ENCODE data around the gene CCNL2.
"Not testable (repeated sequence)": the region's sequence is repeated elsewhere in the genome, so short reads cannot be mapped to it uniquely, and the experiment has no call there.

Gene CCNL2

GRCh38 chr1:1399187-1399871, at the start of gene CCNL2:
Gene CCNL2 (minus strand): TSS chr1:1399335. CDS start chr1:1399306, 29 bp downstream.
- FAIRE-seq, result no peak

GRCh38 chr1:1446631-1447030, 47.5 kb upstream of the CCNL2 start:
- not testable (repeated sequence) for FAIRE-seq

GRCh38 chr1:1442069-1442770, 43.1 kb upstream of the CCNL2 start:
- no peak for FAIRE-seq

- no peak for FAIRE-seq
Observed at GRCh38 chr1:1441002-1441888, 42.1 kb upstream of the CCNL2 start.

- no peak for FAIRE-seq
Observed at GRCh38 chr1:1440262-1441001, 41.3 kb upstream of the CCNL2 start.

DNA sequence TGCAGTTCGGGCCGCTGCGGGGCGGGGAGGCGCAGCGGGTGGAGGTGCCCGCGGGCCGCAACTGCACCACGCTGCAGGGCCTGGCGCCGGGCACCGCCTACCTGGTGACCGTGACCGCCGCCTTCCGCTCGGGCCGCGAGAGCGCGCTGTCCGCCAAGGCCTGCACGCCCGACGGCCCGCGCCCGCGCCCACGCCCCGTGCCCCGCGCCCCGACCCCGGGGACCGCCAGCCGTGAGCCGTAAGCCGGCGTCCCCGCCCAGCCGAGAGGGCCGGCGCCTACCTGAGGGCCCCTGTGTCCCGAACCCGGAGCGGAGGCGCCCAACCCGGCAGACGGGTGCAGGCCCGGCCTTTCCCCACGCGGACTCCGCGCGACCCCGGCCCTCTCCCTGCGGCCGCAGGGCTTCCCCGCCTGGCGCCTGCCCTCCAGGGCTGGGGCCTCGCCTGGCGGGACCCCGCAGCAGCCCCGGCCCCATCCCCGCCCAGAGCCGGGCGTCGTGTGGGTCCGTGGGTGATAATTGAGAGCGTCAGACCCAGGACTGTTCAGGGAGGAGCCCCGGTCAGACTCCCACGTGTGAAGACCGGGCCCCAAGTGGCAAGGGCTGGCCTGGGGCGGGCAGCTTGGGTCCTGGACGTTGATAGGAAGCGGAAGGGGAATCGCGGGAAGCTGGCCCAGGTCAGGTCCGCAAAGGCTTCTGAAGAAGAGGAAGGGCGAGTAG, 40.6 kb upstream of the CCNL2 start:
- no peak for FAIRE-seq

DNA sequence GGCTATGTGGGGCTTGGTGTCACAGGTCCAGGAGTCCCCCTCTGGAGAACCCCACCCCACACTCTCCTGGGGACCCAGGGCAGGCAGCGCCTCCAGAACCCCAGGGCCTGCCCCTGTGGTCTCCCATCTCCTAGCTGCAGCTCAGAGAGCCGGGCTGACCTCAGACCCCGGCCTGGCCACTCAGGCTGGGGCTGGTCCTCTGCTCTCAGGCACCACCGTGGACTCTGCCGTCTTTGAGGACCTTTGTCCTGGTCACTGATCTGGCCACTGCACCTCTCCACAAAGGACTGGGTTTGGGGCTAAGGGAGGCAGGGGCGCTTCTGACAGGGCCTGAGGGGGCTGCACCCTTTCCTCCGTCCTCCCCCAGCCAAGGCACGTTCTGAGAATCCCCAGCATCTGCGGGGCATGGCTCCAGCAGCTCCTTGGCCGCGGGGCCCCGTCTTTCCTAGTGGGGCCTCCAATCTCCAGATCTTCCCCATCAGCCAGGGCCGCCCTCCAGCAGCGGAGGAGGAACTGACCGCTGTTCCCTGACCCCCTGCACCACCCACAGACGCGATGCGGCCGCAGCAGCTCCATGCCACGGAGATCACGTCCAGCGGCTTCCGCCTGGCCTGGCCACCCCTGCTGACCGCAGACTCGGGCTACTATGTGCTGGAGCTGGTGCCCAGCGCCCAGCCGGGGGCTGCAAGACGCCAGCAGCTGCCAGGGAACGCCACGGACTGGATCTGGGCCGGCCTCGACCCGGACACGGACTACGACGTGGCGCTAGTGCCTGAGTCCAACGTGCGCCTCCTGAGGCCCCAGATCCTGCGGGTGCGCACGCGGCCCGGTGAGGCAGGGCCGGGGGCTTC, 39.6 kb upstream of the CCNL2 start:
- FAIRE-seq, result no peak

- FAIRE-seq, result no peak
Observed at GRCh38 chr1:1437904-1438376, 38.8 kb upstream of the CCNL2 start.

- FAIRE-seq, result no peak
Observed at GRCh38 chr1:1437033-1437903, 38.1 kb upstream of the CCNL2 start.

GRCh38 chr1:1436630-1437032, 37.5 kb upstream of the CCNL2 start:
- FAIRE-seq, result no peak

- no peak for FAIRE-seq
Observed at GRCh38 chr1:1435911-1436629, 36.9 kb upstream of the CCNL2 start.

- no peak for FAIRE-seq
Observed at GRCh38 chr1:1435106-1435903, 36.2 kb upstream of the CCNL2 start, which contains the start of gene VWA1. Gene VWA1 (plus strand): TSS chr1:1435690. CDS start chr1:1435749, 59 bp downstream.

GRCh38 chr1:1434824-1435105, 35.6 kb upstream of the CCNL2 start:
- FAIRE-seq, result no peak

- no peak for FAIRE-seq
Observed at GRCh38 chr1:1434131-1434823, 35.1 kb upstream of the CCNL2 start.

DNA sequence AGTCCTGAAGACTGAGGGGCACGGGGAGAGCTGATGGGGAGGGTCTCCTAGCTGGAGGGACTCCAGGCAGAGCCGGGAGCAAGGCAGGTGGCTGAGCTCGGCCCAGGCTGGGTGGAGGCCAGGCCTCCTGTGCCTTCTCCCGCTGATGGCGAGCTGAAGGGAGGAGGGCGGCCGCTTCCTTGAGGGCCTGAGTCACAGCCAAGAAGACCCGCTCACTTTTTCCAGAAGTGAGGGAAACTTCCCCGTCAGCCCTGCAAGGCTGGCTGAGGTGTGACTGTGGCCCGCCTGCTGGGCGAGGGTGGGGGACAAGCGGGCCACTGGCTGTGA, 34.6 kb upstream of the CCNL2 start:
- no peak for FAIRE-seq

DNA sequence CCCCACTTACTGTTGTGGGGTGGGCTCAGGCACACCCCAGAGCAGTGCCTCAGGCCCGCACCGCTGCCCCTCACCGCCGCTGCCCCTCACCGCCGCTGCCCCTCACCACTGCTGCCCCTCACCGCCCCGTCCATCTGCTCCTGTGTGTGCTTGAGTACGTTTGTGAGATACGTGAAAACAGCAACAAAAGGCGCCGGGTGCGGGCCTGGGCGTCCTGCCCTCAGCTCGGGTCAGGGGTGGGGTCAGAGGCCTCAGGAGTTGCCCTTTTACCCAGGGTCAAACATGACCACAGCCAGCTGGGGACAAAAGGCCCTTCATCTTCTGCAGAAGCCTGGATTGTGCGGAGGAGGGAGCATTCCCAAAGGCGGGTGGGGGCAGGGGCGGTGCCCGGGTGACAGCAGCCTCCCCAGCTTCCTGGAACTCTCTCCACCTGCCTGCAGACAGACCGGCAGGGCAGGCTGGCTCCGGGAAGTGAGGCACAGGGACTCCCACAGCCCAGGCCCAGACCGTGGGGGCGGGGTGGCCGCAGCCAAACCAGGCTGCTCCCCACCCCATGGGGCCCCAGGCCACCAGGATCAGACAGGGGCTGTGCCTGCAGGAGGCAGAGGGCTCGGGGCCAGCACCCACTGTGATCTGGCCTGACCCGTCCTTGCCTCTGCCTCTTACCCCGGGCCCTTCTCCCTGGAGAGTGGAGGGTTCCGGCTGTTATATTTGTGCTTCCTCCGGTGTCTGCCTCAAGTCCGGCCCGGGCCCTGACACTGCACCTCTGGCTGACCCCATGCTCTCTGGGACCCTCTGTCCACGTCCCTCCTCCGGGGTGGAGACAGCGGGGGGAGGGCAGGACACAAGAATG, 34.0 kb upstream of the CCNL2 start:
- FAIRE-seq, result no peak

All from colon (tissue), 2 donors.